ENCODE measurements around the gene KCNK17.

The KCNK17 gene, protein sequence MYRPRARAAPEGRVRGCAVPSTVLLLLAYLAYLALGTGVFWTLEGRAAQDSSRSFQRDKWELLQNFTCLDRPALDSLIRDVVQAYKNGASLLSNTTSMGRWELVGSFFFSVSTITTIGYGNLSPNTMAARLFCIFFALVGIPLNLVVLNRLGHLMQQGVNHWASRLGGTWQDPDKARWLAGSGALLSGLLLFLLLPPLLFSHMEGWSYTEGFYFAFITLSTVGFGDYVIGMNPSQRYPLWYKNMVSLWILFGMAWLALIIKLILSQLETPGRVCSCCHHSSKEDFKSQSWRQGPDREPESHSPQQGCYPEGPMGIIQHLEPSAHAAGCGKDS

DNA sequence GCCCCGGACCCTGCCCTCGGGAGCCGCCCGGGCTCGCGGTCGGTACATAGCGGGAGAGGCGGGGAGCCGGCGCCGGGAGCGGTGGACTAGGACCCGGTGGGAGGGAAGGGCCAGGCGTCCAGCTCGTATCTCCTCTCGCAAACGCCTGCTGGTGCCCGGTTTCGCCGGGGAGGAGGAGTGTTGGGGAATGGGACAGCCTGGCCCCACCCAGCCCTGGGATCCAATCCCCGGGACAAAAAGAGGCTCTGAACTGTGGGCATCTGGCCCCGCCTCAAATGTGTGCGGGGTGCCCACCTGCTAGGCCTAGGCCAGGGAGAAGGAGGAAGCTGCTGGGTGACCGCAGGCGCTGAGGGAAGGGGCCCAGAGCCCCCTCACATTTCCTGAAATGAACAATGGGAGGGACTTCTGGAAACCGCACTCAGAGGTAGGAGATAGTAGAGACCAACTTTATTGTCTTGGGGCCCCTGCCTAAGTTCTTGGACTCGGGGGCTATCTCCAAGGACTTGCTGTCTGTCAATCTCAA, at the start of gene KCNK17:
Gene KCNK17 (minus strand): TSS at position 147 of the 523 bp plus-strand sequence. CDS start 99 bp downstream, at position 48.
- DNase-seq, result no peak

DNA sequence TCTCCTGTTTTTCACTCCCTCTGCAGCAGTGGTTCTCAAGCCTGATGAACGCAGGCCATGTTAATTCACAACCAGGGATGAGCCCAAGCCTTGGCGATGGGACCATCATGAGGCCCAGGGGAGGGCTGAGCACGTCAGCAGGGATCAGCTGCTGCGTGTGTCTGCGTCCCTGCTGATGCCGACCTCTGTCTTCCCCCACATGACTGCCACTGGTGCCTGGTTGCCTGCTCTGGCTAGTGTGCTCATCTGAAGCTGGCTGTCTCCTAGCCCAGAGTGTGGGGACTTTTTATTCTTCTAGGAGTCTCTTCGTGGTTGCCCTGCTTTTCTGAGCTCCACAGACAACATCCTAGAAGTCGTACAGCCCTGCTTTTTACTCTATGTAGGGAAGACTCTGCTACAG, 49.1 kb upstream of the KCNK17 start:
- no peak for DNase-seq

DNA sequence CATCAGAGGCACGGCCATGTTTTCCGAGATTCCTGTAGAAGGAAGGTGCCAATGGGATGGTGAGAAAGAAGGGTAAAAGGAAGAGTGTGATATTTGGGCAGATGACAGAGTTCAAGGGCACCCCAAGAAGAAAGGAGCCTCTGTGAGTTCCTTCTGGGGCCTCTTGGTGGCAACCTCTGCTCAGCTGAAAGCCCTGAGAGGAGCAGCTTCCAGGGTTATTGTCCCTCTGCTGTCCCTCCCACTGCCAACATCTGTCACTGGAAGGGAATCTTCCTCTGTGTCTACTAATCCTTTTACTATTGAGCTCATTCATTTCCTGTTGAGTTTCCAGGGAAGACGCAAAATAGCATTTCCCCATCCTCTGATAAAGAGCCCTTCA, 48.3 kb upstream of the KCNK17 start:
- peak; percentile 5 for DNase-seq

DNA sequence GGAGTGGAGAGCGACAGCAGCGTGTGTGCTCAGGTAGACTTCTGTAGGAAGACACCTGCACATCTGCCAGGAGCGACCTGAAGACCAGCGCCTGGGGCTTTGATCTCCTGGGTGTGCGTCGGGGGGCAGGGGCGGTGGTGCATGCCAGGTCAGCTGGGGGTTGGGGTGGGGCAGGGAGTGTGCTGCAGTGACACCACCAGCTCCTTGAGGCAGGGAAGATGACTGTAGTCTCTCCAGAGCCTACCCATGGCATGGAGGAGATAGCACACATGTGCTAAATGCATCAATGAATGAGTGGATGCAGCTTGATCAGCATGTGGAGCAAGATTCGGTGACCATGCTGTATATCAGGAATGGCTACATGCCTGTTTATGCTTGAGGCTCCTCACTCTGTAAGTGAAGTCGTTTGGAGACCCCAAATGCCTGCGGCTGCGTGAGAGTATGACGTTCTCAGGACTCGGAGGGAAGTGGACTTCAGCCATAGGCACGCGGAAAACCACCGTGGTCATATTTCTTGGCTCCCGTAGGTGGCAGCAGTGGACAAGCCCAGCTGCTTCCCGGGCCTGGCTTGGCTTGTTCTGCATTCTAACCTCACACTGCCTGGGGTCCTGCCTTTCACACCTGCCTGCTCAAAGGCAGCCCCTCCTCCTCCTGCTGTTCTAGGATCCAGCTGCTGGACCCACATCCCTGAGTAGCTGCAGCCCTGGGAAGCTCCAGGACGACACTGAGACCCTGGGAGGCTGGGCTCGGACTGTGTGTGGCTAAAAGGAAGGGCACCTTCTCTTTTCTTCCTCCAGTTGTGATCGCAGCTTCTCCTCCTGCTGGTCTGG, 47.7 kb upstream of the KCNK17 start:
- peak; percentile 63 for DNase-seq

DNA sequence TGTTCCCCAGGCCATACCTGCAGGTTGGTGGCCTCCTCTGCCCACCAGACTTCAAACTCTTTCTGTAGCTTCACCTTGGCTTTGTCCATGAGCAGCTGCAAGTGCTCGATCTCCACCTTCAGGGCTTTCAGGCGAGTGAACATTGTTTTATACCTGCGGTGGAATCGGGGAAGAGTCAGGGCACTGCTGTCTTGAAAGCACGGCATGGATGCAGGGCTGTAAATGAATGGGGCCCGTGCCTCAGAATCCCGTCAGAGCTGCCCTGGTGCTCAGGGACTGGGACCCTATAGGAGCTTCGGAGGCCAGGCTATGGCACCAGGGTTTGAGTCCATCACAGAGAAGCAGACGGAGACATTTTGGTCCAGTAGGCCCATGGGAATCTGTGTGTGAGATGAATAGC, 46.2 kb upstream of the KCNK17 start:
- no peak for DNase-seq

DNA sequence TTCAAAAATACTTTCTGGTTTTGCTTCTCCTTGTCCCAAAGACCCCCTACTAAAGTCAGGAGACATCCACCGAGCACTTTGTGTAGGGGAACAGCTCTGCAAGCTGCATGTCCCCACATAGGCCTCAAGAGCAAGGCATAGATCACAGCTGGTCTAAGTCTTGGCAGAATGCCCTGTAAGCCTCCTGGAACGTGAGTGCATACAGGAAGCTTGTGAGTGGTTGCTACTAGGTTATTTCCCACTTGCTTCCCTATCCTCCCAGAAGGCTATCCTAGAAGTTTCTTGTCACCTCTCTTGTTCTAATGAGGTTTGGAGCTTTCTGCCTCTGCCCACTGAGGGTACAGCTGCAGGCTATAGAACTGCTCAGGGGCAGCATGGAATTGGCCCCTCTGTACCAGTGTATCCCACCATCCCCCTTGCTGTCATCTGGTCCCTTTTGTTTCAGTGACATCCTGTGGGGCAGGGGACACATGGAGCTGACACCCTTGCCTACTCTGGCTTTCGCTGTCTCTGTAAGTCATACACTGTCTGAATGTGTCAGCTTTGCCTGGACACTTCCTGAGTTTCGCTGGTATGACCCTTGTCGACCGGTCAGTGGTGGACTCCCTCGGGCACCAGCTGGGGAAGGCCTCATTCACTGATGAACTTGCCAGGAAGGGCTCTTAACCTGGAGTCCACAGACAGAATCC, 43.9 kb upstream of the KCNK17 start:
- DNase-seq, result peak; percentile 25

DNA sequence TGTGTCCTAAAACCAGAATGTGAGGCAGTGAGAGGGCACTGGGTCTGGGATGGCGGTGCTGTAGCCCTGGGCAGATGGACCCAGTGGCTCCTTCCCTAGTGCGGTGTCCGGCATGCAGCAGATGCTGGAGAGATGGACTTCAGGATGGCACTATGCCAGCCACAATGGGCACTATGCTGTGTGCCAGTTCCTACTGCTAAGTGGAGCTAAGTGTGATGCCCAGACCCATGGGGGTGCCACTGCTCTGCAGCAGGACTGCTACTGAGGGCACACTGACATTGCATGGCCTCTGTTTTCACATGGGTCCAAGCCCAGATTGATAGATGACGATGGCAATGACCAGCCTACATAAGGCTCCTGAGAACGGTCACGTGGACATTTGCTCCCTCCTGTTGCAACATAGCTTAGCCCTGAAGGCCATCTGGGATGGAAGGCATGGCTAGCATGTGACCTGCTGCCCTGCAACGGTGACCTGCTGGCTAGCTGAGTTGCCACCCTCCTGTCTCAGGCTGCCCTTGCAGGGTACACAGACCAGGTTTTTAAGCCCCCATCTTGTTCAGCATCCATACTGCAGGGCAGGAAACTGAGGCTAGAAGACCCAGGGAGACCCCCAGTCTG, 39.6 kb upstream of the KCNK17 start:
- no peak for DNase-seq

DNA sequence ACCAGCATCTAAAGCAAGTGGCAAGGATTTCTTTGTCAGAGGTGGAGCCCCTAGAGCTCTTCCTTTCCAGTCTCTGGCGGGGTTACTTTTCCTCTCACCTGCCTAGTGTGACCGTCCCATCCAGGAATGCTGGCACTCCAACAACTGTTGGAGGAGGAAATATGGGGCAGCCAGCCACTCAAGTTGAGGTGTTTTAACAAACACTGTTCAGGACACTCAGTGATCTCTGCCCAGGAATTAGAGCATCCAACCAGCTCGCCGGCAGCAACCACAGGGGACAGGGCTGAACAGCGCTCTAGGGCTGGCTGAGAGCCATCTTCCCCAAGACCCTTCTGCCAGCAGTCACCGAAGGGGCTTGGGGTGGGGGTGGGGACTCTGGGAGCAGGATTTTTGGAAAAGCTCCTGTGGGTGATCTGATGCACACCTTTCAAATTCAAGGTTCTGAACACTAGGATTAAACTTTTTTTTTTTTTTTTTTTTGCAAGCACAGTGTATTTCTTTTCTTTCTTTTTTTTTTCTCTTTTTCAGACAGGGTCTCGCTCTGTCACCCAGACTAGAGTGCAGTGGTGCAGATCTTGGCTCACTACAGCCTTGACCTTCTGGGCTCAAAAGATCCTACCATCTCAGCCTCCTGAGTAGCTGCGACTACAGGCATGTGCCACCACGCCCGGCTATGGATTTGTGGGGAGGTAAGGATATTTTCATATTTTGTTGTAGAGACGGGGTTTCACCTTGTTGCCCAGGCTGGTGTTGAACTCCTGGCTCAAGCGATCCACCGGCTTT, 36.7 kb upstream of the KCNK17 start:
- no peak for DNase-seq

DNA sequence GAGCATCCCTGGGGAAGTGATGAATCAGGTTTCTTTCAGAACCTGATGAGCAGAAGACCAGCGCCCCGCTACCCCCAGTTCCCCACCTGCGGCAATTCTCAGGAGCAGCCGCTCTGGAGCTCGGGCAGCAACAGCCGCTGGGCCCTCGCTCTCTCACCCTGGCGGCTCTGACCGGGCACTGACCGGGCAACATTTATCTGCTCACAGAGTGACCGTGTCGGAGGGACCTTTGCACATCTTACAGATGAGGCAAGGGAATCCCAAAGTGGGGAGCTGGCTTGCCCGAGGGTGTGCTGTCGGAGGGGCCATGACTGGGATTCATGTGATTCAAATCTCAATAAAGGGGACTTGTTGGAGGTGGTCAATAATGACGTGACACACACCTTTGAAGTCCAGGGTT, 34.5 kb upstream of the KCNK17 start:
- no peak for DNase-seq

DNA sequence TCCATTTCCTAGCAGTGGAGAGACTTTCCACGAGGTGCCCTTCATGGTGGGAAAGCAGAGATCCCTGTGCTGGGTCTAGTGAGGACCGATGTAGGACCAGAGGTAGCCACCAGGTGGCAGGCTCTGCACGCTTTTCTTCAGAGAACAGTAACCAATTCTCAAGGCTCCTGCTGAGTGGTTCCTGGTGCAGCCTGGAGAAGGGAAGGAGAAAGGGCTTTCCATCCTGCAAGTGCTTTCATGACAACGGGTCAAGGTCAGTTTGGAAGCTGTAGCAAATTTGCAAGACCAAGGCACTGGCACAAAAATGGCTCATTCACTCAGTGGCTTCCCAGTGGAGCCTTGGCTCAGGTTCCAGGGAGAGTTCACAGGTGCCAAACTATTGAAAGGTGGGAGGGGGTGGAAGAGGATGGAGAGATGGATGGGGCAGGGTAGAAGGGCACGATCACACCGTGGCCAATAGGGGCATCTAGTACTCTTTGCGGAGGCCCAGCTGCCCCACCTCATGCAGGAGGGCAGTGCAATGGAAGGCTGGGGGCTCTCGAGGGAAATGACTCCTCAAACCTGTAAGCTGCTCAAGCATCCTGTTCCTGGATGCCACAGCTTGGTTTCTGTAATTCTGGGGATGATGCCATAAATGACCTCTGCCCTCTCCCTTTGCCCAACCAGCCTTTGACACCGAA, 33.8 kb upstream of the KCNK17 start:
- DNase-seq, result peak; percentile 59

DNA sequence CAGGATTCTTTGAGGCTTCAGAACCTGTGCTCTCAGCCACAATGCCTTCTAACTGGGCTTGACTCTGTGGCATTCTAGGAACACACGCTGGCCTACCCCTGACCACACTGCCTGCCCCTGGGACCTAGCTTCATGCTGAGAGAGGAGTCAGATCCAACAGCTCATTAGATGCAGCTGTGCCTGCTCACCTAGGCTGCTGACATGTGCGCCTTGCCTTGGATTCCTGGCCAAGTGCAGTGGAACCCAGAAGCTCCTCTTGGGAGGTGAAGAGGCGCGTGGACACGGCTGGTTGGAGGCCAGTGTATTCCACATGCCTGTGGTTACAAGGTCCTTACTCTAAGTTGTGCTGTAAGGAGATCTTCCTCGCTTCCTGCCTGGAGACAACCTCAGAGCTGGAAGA, 33.0 kb upstream of the KCNK17 start:
- DNase-seq, result no peak

DNA sequence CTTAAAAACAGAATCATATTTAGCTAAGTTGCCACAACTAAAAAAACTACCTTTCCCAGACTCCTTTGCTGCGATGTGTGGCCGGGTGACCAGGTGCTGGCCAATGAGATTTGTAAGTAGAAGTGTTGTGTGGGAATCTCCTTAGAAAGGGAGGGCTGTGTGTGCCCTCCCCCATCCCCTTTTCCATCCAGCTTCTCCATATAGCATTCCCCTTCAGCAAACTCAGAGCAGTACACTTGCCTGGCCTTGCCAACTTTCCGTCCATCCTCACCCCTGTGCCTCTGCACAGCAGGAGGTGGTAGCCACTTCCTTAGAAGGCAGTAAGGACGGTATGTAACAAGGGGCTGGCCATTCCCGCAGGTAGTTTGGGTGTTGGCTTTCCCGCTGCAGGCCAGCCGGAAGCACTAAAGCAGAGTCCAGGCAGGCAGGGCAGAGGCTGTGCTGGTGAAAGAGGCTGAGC, 30.6 kb upstream of the KCNK17 start:
- no peak for DNase-seq

DNA sequence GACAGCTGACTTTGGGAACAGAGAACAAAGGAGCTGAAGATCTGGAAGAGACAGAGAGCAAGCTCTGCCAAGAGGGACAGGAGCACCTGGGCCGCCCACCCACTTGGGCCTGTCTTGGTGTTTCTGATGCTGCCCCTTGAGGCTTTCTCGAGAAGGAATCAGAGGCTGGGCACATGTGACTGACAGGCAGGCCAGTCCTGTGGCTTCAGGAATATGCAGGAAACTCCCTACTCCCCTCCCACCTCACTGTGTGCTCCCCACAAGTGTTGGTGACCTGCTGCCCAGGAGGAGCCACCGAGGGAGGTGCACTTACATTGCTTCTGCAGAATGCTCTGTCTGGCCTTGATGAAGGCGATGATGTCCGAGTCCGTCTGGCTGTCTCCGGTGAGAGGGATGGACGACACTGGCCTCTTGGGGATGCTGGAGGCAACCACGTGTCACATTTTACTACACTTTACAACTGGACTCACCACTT, 29.2 kb upstream of the KCNK17 start:
- DNase-seq, result no peak

DNA sequence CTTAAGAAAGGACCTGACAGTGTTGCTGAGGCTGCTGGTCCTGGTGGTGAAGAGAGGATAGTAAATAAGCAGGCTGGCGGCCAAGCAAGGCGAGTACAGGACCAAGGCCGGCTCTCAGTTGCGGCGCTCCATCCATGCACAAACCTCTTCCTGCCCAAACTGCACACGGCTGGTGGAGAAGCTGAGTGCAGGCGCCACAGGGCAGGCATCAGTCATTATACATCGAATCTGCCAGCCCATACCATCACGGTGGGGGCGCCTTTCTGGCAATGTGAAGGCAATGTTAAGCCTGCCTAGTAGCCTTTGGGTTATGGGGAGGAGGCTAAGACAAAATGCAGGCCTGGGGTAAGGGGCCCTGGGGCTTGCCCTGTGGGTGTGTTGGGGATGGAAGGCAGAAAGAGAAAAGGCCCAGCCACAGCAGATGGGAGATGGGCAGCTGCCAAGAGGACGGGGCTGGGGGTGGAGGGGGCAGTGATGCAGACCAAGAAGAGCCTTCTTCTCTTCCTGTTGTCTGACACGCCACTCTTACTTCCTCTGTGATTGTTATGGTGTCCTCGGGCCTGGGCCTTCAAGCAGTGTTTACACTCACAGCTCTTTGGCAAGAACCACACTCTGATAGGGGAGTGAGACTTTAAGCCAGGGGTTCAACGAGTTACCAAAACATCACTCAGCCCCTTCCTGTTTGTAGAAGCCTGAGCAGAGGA, 28.6 kb upstream of the KCNK17 start:
- no peak for DNase-seq

DNA sequence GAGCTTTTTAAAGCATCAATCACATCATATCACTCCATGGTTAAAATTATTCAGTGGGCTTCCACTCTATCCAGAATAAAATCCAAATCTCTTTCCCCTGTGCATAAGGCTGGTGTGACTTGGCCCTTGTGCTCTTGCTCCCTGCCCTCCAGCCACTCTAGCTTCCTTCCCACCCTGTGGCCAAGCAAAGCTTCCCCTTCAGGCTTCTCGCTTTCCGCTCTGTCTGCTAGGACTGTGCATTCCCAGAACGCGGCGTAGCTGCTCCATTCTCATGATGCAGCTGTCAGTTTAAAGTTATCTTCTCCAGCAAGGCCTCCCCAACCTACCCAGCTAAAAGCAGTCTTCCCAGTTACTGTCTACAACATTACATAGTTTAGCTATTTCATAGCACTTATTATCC, 27.7 kb upstream of the KCNK17 start:
- no peak for DNase-seq

DNA sequence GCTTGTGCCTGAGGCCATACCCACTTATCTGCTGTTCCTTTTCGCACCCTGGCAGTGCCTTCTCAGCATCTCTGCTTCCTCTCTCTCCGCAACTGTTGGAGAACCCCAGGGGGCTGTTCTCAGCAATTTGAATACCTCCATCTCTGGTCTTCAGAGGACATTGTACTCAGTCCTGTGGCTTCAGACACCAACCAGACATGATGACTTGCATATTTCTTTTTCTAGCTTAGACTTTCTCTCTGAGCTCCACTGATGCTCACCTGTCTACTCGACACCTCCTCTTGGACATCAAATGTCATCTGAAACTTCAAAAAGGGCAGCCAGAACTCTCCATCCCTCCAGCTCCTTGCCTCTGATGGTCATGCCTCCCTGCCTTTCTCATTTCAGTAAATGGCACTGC, 27.1 kb upstream of the KCNK17 start:
- DNase-seq, result no peak

DNA sequence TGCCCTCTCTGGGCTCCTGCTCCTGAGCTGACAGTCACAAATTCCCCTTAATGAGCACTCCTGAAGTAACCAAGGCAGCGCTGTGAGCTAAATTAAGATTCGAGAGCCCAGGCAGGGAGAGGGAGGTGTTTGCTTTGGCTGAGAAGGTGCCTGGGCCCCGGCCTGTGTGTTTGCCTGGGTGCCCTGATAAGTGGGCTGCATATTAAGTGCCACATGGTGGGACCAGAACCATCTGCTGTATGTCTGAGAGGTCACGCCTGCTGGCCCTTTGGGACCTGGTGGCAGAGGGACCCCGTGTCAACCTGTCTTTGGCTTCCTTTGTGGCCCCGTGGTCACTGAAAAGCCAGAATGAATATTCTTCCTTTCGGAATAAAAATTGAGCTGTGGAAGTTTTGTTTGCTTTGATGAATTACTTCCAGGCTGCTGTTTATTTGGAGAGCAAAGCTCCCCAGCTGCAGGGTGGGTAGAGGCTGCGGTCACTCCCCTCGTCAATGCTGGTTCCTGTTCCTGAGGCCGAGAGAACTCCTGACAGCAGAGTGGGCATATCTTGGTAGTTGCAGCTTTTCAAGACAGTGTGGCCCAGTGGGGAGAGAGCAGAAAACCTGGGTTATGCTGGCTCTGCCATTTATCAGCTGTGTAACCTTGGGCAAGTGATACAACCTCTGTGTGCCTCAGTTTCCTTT, 25.8 kb upstream of the KCNK17 start:
- DNase-seq, result no peak

DNA sequence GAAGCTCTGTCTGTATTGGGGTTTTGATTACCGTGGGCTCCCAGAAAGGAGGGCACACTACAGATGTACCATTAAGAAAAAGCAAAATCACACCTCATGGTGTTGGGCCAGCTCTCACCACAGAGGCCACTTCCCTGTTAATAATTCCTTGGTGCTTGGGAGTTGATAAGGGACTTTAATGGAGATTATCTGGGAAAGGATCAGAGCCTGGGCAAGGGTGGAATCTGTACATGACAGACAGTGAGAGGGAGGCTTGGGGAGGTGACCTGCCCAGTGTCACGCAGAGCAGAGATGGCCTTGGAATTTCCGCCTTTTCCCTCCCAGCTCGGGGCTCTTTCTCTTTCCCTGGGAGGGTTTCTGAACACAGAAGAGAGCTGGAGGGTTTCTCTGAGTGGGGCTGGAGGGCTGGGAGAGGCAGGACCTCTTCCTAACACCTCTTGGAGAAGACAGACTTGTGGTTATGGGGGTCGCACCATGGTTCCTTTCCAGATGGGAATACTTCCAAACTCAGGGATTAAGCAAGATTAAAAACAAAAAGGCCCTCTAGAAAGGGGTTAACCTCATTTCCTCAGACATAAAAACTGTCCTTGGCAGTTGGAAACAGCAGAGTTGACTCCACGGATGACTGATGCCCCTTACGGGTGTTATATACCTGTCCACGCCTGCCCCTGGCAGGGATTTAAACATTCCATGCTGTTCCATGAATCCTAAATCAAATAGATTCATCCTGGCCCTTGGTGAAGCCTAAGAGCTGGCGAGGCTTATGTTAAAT, 25.1 kb upstream of the KCNK17 start:
- DNase-seq, result no peak

DNA sequence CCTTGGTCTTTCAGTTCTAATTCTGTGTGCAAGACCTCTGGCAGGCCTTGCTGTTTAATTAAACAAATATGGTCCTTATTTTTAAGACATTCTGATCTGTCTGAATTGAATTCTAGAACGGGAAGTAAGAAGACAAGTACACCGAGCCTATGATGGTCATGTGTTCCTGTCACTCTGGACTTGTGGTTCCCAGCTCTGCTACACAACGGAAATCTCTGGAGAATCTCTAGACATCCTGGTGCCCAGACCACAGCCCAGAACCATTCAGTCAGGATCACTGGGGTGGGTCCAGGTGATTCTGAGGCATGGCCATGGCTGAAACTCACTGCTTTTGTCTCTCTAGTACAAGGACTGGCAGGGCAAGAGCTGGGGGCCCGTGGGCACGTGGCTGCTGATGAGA, 24.2 kb upstream of the KCNK17 start:
- no peak for DNase-seq
